HepG2 (cell line): ENCODE results near the gene PHB1. TPM values are rescaled to one million over a fixed set of nuclear protein-coding genes. Genes with fewer than 3 reads are reported as not detected.
A peak's percentile ranks its signal among the peaks of the same experiment; 100 is the strongest.

ENCODE experiments used
- ATAC-seq: fragments of 200-7000 bp; cut with Tn5 transposase; 3 replicates; pipeline ENCODE4 v1.9.1; 2020; ENCODE audit warnings: mild to moderate bottlenecking, moderate library complexity
- BruUV-seq: library from RNA; stranded (reverse); fragments of 400-500 nt; replicated peaks from 2 replicates; lab custom pipeline; 2021; lab: Mats Ljungman, UMichigan
- CTCF ChIA-PET: fragments of 300-600 bp; formaldehyde crosslinking; extraction: SDS; loops from one replicate; lab custom pipeline; 2021; ENCODE audit warnings: low total read pairs, inconsistent platforms, low intra/inter-chr PET ratio; lab: Yijun Ruan, JAX
- POLR2A ChIA-PET: fragments of 350-600 bp; sonication (Branson Sonifier 250); formaldehyde crosslinking; loops from one replicate; lab custom pipeline; 2020; ENCODE audit warnings: antibody characterized with exemption, inconsistent platforms; lab: Yijun Ruan, JAX
- DNase-seq: peaks from one replicate; pipeline ENCODE4 v3.0.0-alpha.2; 2015; ENCODE audit warnings: low spot score
- FAIRE-seq: peaks from 3 replicates; lab custom pipeline; 2011; peaks lifted over from hg19 to GRCh38; lab: Jason Lieb, UNC
- H2AFZ ChIP-seq: one replicate; pipeline ENCODE4 v1.6.1; 2011; ENCODE audit warnings: low read length, inconsistent platforms
- H3K27ac ChIP-seq: fragments of 300-600 bp; 3 replicates; pipeline ENCODE4 v1.8.0; 2011; ENCODE audit warnings: mixed run types, mild to moderate bottlenecking, mixed read lengths, low read length, inconsistent platforms; ENCODE audit not compliant: insufficient read depth; ENCODE audit errors: extremely low read length
- H3K27me3 ChIP-seq, 2 experiments: fragments of 200-600 bp in 1 of 2; 2 replicates in 1 of 2; 3 replicates in 1 of 2; pipeline versions ENCODE4 v1.6.0 to v1.8.0; 2011; ENCODE audit warnings: low read length in 2 of 2, mild to moderate bottlenecking in 2 of 2, moderate library complexity in 2 of 2, inconsistent platforms in 1 of 2; ENCODE audit not compliant: insufficient read depth in 2 of 2, control insufficient read depth in 1 of 2
- H3K36me3 ChIP-seq, 2 experiments: fragments of 200-600 bp in 1 of 2; replicated peaks in 1 of 2; 2 replicates in 1 of 2; 3 replicates in 1 of 2; pipeline versions ENCODE4 v1.5.1 to v1.8.0; 2011; ENCODE audit warnings: low read length in 2 of 2, inconsistent platforms in 1 of 2; ENCODE audit not compliant: insufficient read depth in 2 of 2, control insufficient read depth in 1 of 2
- H3K4me1 ChIP-seq: 2 replicates; pipeline ENCODE4 v1.5.1; 2012; ENCODE audit warnings: low read length, inconsistent platforms; ENCODE audit not compliant: insufficient read depth
- H3K4me2 ChIP-seq: 2 replicates; pipeline ENCODE4 v1.6.0; 2011; ENCODE audit warnings: low read depth, low read length, inconsistent platforms
- H3K4me3 ChIP-seq, 3 experiments: fragments of 200-600 bp in 1 of 3; sonication (generic), shearing (Covaris generic) in 1 of 3; replicated peaks in 1 of 3; 2 replicates each; pipeline ENCODE4 v1.5.1; 2011 to 2016; ENCODE audit warnings: low read length in 3 of 3, inconsistent platforms in 2 of 3, low read depth in 2 of 3, mild to moderate bottlenecking in 2 of 3, control low read depth in 1 of 3, mixed read lengths in 1 of 3; ENCODE audit not compliant: insufficient read depth in 1 of 3
- H3K79me2 ChIP-seq: one replicate; pipeline ENCODE4 v1.6.1; 2011; ENCODE audit warnings: low read length, inconsistent platforms; ENCODE audit not compliant: insufficient read depth
- H3K9ac ChIP-seq: 2 replicates; pipeline ENCODE4 v1.6.0; 2011; ENCODE audit warnings: mild to moderate bottlenecking, low read depth, low read length, inconsistent platforms; ENCODE audit not compliant: insufficient read depth
- H3K9me3 ChIP-seq: 2 replicates; pipeline ENCODE4 v1.5.1; 2012; ENCODE audit warnings: mild to moderate bottlenecking, low read length
- H4K20me1 ChIP-seq: 2 replicates; pipeline ENCODE4 v1.6.0; 2011; ENCODE audit warnings: inconsistent platforms, mild to moderate bottlenecking, low read length, moderate library complexity; ENCODE audit not compliant: insufficient read depth
- CBX2 ChIP-seq, 2 experiments: fragments of 200-600 bp in 1 of 2; sonication (generic); formaldehyde crosslinking in 1 of 2; IDR thresholded peaks; 2 replicates each; pipeline versions ENCODE4 v1.7.0 to v1.8.1; 2018 to 2022; ENCODE audit warnings: low read depth in 2 of 2, low read length in 1 of 2, mild to moderate bottlenecking in 1 of 2, missing genetic modification reagents in 1 of 2
- POLR2G ChIP-seq: fragments of 200-400 bp; formaldehyde crosslinking; IDR thresholded peaks from 2 replicates; pipeline ENCODE4 v1.6.1; 2018; ENCODE audit warnings: mild to moderate bottlenecking, low read depth, low read length, moderate library complexity
- RBM22 ChIP-seq: fragments of 200-400 bp; formaldehyde crosslinking; optimal IDR thresholded peaks from 2 replicates; pipeline ENCODE3; 2017; ENCODE audit warnings: mild to moderate bottlenecking, low read length, moderate library complexity
- ZMAT5 ChIP-seq: sonication (generic); formaldehyde crosslinking; IDR thresholded peaks from 2 replicates; pipeline ENCODE4 v1.5.0; 2020; ENCODE audit warnings: mild to moderate bottlenecking, low read depth, missing genetic modification reagents, borderline replicate concordance
- ZNF121 ChIP-seq: sonication (generic); formaldehyde crosslinking; IDR thresholded peaks from 2 replicates; pipeline ENCODE4 v1.5.0; 2020; ENCODE audit warnings: mild to moderate bottlenecking, missing genetic modification reagents
- ZNF253 ChIP-seq: sonication (generic); formaldehyde crosslinking; IDR thresholded peaks from 2 replicates; pipeline ENCODE4 v1.8.0; 2022; ENCODE audit warnings: mild to moderate bottlenecking, missing genetic modification reagents, borderline replicate concordance
- WGBS: methylation state at CpG from one replicate; pipeline ENCODE4 v1.1.6; 2017; ENCODE audit warnings: low lambda C conversion rate; 5-methylcytosine and 5-hydroxymethylcytosine counted together
- in situ Hi-C: cut with HindIII; loops from 2 replicates; pipeline ENCODE4 v1.10.0; 2017; ENCODE audit warnings: low pct_unique_long_range_greater_than_20kb; ENCODE audit not compliant: extremely low pct_ligation_motif_present
- intact Hi-C: fragments of 100-400 bp; cut with micrococcal nuclease; formaldehyde crosslinking; loops from one replicate; pipeline ENCODE4 v1.10.0; 2022; ENCODE audit not compliant: unreplicated experiment
- polyA plus RNA-seq, 8 experiments: library from polyadenylated mRNA; depleted of rRNA in 3 of 8; stranded (reverse) in 7 of 8; unstranded in 1 of 8; fragments of >200 nt; fragmentation: Illumina TruSeq in 4 of 8; extraction: Trizol in 4 of 8; gene quantifications; 2 replicates each; pipeline versions ENCODE4 v1.2.1 to v1.2.3, GENCODE V29; 2011 to 2016; ENCODE audit warnings: low read depth in 4 of 8, missing spikeins in 1 of 8, mixed read lengths in 1 of 8; ENCODE audit not compliant: insufficient read depth in 1 of 8
- total RNA-seq, 5 experiments: library from RNA; depleted of rRNA; stranded (reverse); fragments of >200 nt; fragmentation: Illumina TruSeq; extraction: Trizol; gene quantifications; 2 replicates each; pipeline ENCODE4 v1.2.3, GENCODE V29; 2016; ENCODE audit warnings: low read depth in 1 of 5

Gene PHB1
- total and polyA plus RNA-seq, 2 of the 13 experiments (the other 11 are each of a cell fraction or from before 2014, with no cell fraction given), result 515 to 688 TPM

- Histone ChIP-seq H3K4me3 (no peak overlapping the region), H2AFZ (no peak overlapping the region), H3K9ac (no peak overlapping the region), H3K9me3 (no peaks in the 10 kb centered on the region), H4K20me1 (no peaks in the 10 kb centered on the region), H3K36me3 (peaks cover 25 to 42% of the 10 kb centered on the region in 2 experiments), H3K79me2 (no peaks in the 10 kb centered on the region), H3K27ac (no peak overlapping the region), H3K4me1 (peaks cover 17% of the 10 kb centered on the region), H3K27me3 (0 out of 5 replicates have a peak, but pooled peaks cover 0 to 3% of the 10 kb centered on the region in 2 experiments), H3K4me2 (no peak overlapping the region)
- FAIRE-seq (peak; percentile 26), ATAC-seq (peak; percentile 44), DNase-seq (no peak)
- intact Hi-C loops, result loop anchor here (10.0 kb wide), 1 partner anchor 93 kb away; the partner anchor contains the start of gene NGFR
- ChIA-PET CTCF (no interaction called here), POLR2A (interaction anchor here (1.5 kb wide), 1 partner anchor 12 kb away, joined by 5 read pairs; the partner anchor contains the start of gene PHB1)
- no TSS peak for BruUV-seq
- 76% methylated on average over 6 of the region's 6 CpGs for WGBS
- in situ Hi-C loops, result no loop called here
- peak; percentile 43; the same call in 1 of the 2 replicates for TF ChIP-seq POLR2G
- no peak for TF ChIP-seq ZMAT5 (CRISPR knock-in tag)
- TF ChIP-seq RBM22, result peak; percentile 13
- TF ChIP-seq ZNF253, result no peak
- TF ChIP-seq ZNF121 (CRISPR knock-in tag), result peak; percentile 82
- no peak for TF ChIP-seq CBX2 (IDR thresholded peaks at IDR 0.05; ENCODE audit: low read depth, low read length)
- no peak for TF ChIP-seq CBX2 (CRISPR knock-in tag; IDR thresholded peaks at IDR 0.05; ENCODE audit: low read depth)
Observed at GRCh38 chr17:49401971-49402611, 12.6 kb downstream of the PHB1 start.
